Measurements from ENCODE around the gene TMEM267.

DNA sequence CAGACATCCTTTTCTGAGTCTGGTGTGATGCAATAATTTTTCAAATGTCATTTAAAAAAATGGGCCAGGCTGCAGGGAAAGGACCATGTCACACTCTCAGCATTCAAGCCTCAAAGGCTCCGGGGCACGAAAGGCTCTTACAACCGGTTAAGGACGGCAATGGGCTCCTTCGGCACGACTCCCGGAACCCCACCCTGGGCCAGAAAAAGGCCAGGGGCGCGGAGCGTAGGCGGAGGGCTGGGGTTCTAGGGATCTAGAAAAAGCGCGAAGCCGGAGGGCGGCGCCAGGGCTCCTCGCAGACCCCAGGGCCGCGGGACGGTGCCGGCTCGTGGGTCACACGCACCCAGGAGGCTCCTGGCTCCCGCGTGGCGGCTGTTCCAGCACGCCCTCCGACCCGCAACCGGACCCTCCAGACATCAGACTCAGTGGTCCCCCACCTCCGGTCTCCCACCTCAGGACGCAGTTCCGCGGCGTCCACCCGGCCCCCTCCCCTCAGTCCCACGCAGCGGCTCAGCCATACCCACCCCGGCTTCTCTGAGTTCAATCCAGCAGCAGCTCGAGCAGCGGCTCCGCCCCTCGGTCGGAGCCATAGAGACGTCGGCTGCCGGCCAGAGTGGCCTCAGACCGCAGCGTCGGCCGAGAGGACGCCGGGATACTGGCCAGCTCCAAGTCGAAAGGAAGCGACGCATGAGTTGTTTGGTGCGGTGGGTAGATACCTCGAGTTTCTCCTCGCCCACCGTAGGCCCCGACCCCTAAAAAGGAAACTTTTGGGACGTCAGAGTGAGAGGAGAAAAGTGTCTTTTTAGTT is at the start of gene TMEM267:
- TF ChIP-seq FOXP2 (optimal IDR thresholded peaks at IDR 0.05; ENCODE audit: control extremely low read depth, extremely low read length, insufficient read depth) (peak; percentile 30), POLR2AphosphoS5 (IDR thresholded peaks at IDR 0.05; ENCODE audit: borderline replicate concordance, low read depth, low read length) (peak; percentile 96)
